Measurements from ENCODE around the gene DNASE1L1. TPM values are rescaled to one million over a fixed set of nuclear protein-coding genes. Genes with fewer than 3 reads are reported as not detected.

Gene DNASE1L1
- total and polyA plus RNA-seq, 2 donors (not counting 1 experiment from before 2014, with no cell fraction given): 24.6 to 49.2 TPM

GRCh38 chrX:154383359-154384283, 25.4 kb downstream of the DNASE1L1 start:
- WGBS (ENCODE audit: insufficient coverage): 86% methylated on average over 7 of the region's 14 CpGs
- Histone ChIP-seq H3K4me2 (replicated peaks; ENCODE audit: low read depth, low read length, poor library complexity, severe bottlenecking) (no peak overlapping the region), H3K36me3 (replicated peaks in 1 of 2; ENCODE audit: control extremely low read depth in 1 of 2, control insufficient read depth in 1 of 2, extremely low read depth in 1 of 2, insufficient read depth in 2 of 2, low read length in 1 of 2) (peaks cover 0 to 7% of the 10 kb centered on the region in 2 experiments), H3K9ac (ENCODE audit: low read length) (no peak overlapping the region), H2AFZ (ENCODE audit: insufficient read depth, low read depth, low read length, poor library complexity, severe bottlenecking) (no peak overlapping the region), H3K27ac (ENCODE audit: low read length in 2 of 2) (no peak overlapping the region), H3K79me2 (ENCODE audit: control insufficient read depth, insufficient read depth, low read length) (peaks cover 10% of the 10 kb centered on the region), H4K20me1 (ENCODE audit: control insufficient read depth, insufficient read depth, low read length, poor library complexity, severe bottlenecking) (no peaks in the 10 kb centered on the region), H3K27me3 (replicated peaks in 1 of 4; ENCODE audit: control extremely low read depth in 1 of 4, control insufficient read depth in 3 of 4, insufficient read depth in 4 of 4, low read length in 3 of 4) (no peaks in the 10 kb centered on the region), H3K4me3 (ENCODE audit: control extremely low read depth in 1 of 5, extremely low read depth in 1 of 5, insufficient read depth in 1 of 5, low read depth in 2 of 5, low read length in 4 of 5) (no peak overlapping the region), H3K9me3 (ENCODE audit: control extremely low read depth in 1 of 3, control insufficient read depth in 2 of 3, insufficient read depth in 1 of 3, low read length in 2 of 3) (no peaks in the 10 kb centered on the region), H3K4me1 (ENCODE audit: control insufficient read depth in 2 of 2, insufficient read depth in 2 of 2, low read length in 2 of 2) (peaks cover 14 to 16% of the 10 kb centered on the region in 2 donors)
- CTCF ChIA-PET: interaction anchor here (1.0 to 1.4 kb wide), 2 partner anchors 9 to 10 kb away, joined by 3 to 6 read pairs; partner anchors contain the start of gene FLNA
- POLR2A ChIA-PET: interaction anchor here (0.6 kb wide), 1 partner anchor 50 kb away, joined by 3 read pairs; no protein-coding TSS in a partner anchor
- Mint-ChIP-seq H3K4me1 (peaks cover 18% of the 10 kb centered on the region), H3K9me3 (ENCODE audit: insufficient read depth) (no peaks in the 10 kb centered on the region), H3K4me3 (no peak overlapping the region), H3K27ac (no peak overlapping the region), H3K27me3 (no peaks in the 10 kb centered on the region)
- intact Hi-C loops (cut with micrococcal nuclease): no loop called here
- TF ChIP-seq, protein P1, sequence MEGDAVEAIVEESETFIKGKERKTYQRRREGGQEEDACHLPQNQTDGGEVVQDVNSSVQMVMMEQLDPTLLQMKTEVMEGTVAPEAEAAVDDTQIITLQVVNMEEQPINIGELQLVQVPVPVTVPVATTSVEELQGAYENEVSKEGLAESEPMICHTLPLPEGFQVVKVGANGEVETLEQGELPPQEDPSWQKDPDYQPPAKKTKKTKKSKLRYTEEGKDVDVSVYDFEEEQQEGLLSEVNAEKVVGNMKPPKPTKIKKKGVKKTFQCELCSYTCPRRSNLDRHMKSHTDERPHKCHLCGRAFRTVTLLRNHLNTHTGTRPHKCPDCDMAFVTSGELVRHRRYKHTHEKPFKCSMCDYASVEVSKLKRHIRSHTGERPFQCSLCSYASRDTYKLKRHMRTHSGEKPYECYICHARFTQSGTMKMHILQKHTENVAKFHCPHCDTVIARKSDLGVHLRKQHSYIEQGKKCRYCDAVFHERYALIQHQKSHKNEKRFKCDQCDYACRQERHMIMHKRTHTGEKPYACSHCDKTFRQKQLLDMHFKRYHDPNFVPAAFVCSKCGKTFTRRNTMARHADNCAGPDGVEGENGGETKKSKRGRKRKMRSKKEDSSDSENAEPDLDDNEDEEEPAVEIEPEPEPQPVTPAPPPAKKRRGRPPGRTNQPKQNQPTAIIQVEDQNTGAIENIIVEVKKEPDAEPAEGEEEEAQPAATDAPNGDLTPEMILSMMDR (IDR thresholded peaks at IDR 0.05): no peak
- TF ChIP-seq EZH2 (IDR thresholded peaks at IDR 0.05; ENCODE audit: borderline replicate concordance, insufficient read depth, low read depth, low read length, poor library complexity, severe bottlenecking): no peak
- no peak for DNase-seq
- no peak for ATAC-seq (ENCODE audit: low read depth)

All from B cell (primary cell).